Progenitor cell of endocrine pancreas (in vitro differentiated cells): ENCODE data around the gene YBEY. TPM values are rescaled to one million over a fixed set of nuclear protein-coding genes. Genes with fewer than 3 reads are reported as not detected.
A peak's percentile ranks its signal among the peaks of the same experiment; 100 is the strongest.

Source experiments
- DNase-seq: peaks from one replicate; pipeline ENCODE4 v3.0.0; 2021; ENCODE audit warnings: low spot score; ENCODE audit not compliant: unreplicated experiment
- H3K27ac Mint-ChIP-seq: 2 replicates; pipeline ENCODE4 v1.8.0; 2021; ENCODE audit warnings: mild to moderate bottlenecking, moderate library complexity, mixed read lengths
- H3K27me3 Mint-ChIP-seq: 2 replicates; pipeline ENCODE4 v1.8.0; 2021; ENCODE audit warnings: mixed read lengths
- H3K36me3 Mint-ChIP-seq: 2 replicates; pipeline ENCODE4 v1.8.0; 2022; ENCODE audit warnings: mixed read lengths; ENCODE audit not compliant: insufficient read depth
- H3K4me1 Mint-ChIP-seq: 2 replicates; pipeline ENCODE4 v1.8.0; 2021; ENCODE audit warnings: low read depth, mixed read lengths
- H3K4me3 Mint-ChIP-seq: 2 replicates; pipeline ENCODE4 v1.8.0; 2021; ENCODE audit warnings: low read depth, mild to moderate bottlenecking, moderate library complexity, mixed read lengths
- H3K9me3 Mint-ChIP-seq: 2 replicates; pipeline ENCODE4 v1.8.0; 2021; ENCODE audit warnings: low read depth, mixed read lengths
- total RNA-seq: library from RNA; stranded (reverse); gene quantifications from 2 replicates; pipeline ENCODE4 v1.2.1, GENCODE V29; 2021
- TF ChIP-seq, protein P1 (sequence below): fragments of 200-600 bp; sonication (generic); IDR thresholded peaks from one replicate; pipeline ENCODE4 v1.5.0; 2021; ENCODE audit warnings: antibody characterized with exemption, mild to moderate bottlenecking; ENCODE audit not compliant: unreplicated experiment

The YBEY gene
- total RNA-seq, 1 donor from 2014 or later, result 20.9 TPM

DNA sequence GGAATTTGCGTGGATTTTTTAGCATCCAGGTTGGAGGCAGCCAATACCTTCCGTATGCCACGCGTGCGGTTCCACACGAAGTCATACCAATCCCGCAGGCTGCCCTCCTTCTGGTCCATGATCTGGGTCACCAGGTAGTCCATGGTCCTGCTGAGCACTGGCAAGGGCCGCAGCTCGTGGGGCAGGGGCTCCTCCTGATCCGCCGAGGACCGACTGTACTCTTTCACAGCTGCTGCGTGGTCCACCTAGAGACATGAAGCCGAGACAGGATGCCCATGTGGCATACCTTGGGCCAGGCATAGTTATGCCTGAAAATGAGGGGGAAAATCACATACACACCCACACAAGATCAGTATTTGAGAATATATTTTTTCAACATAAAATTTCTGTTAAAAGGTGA is 12.8 kb upstream of the YBEY start:
- Mint-ChIP-seq H3K36me3 (peaks cover 28% of the 10 kb centered on the region), H3K27ac (no peak overlapping the region), H3K27me3 (no peaks in the 10 kb centered on the region), H3K4me1 (no peaks in the 10 kb centered on the region), H3K4me3 (no peak overlapping the region), H3K9me3 (no peaks in the 10 kb centered on the region)
- DNase-seq, result no peak
- TF ChIP-seq, protein P1, sequence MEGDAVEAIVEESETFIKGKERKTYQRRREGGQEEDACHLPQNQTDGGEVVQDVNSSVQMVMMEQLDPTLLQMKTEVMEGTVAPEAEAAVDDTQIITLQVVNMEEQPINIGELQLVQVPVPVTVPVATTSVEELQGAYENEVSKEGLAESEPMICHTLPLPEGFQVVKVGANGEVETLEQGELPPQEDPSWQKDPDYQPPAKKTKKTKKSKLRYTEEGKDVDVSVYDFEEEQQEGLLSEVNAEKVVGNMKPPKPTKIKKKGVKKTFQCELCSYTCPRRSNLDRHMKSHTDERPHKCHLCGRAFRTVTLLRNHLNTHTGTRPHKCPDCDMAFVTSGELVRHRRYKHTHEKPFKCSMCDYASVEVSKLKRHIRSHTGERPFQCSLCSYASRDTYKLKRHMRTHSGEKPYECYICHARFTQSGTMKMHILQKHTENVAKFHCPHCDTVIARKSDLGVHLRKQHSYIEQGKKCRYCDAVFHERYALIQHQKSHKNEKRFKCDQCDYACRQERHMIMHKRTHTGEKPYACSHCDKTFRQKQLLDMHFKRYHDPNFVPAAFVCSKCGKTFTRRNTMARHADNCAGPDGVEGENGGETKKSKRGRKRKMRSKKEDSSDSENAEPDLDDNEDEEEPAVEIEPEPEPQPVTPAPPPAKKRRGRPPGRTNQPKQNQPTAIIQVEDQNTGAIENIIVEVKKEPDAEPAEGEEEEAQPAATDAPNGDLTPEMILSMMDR, result no peak

DNA sequence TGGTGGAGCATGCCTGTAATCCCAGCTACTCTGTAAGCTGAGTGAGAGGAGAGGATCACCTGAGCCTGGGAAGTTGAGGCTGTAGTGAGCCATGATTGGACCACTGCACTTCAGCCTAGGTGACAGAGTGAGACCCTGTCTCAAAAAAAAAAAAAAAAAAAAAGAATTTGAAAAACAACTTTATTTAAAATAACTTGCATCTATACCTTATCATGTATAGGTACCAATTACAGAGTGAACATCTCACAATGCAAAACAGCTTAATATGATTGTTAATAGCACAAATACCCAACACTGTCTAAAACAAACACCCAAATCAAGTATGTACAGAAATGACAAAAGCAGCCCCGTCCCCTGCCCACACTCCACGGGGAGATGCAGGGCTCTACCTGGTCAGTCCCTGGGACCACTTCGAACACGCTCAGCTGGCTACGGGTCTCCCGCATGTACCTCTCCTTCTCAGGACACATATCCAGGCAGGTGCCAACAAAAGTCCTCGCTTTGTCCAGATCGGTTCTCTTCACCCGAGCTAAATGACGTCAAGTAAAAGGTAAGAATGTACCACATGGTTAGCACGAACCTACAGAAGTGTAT is 11.2 kb upstream of the YBEY start:
- H3K9me3 Mint-ChIP-seq, result no peaks in the 10 kb centered on the region
- H3K27me3 Mint-ChIP-seq, result no peaks in the 10 kb centered on the region
- H3K4me1 Mint-ChIP-seq, result no peaks in the 10 kb centered on the region
- TF ChIP-seq, protein P1, result no peak
- H3K36me3 Mint-ChIP-seq, result peaks cover 27% of the 10 kb centered on the region
- H3K27ac Mint-ChIP-seq, result no peak overlapping the region
- H3K4me3 Mint-ChIP-seq, result no peak overlapping the region
- DNase-seq, result no peak

DNA sequence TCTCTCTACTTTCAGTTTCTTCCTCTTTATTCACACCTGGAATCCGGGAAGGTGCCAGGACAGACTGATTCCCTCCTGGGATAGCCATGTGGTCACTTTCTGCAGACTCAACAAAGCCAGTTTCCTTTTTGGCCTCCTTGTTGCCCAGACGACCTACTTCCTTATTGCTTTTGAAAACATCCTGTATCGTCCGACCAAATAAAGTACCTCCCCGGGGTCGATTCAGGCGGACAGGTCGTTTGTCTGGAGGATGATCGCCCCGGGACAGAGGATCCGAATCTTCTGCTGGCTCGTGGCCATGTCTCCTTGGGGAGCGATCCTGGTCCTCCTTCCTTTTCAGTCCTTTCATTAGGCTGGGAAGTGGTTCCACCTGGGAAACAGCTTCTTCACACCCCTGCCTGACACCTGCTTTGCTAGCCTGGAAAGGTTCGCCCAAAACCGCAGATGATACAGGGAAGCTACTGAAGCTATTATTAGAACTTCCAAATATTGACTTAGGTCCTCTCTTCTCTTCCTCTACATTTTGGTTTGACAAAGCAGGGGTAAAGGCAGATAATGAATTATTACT is 2.0 kb upstream of the YBEY start:
- H3K27me3 Mint-ChIP-seq, result no peaks in the 10 kb centered on the region

DNA sequence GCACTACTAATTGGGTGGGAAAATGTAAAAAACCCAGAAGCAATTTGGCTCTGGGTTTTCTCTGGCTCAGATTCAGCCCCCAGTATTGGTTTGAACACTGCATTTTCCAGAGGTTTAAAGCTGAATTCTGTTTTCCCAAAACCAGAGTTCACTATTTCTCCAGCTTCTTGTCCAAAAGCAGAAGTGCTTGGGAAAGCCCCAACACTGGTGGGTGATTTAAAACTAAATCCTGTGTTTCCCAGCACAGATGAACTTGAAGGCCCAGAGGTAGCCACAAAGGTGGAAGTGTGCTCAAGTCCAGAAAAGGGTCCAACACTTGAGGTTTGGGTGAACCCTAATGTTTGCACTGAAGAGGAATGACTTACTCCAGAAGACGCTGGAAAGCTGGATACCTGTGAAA is 1.4 kb upstream of the YBEY start:
- H3K4me3 Mint-ChIP-seq, result peak overlapping the region; percentile 94
- no peak for DNase-seq
- no peak overlapping the region for H3K27ac Mint-ChIP-seq
- peaks cover 34% of the 10 kb centered on the region for H3K4me1 Mint-ChIP-seq
- no peaks in the 10 kb centered on the region for H3K9me3 Mint-ChIP-seq
- H3K27me3 Mint-ChIP-seq, result no peaks in the 10 kb centered on the region
- TF ChIP-seq, protein P1, result no peak
- H3K36me3 Mint-ChIP-seq, result peaks cover 16% of the 10 kb centered on the region

More for the DNA sequence above, 2.0 kb upstream of the YBEY start:
- H3K36me3 Mint-ChIP-seq, result peaks cover 18% of the 10 kb centered on the region
- peak overlapping the region; percentile 16 for H3K27ac Mint-ChIP-seq
- peak overlapping the region; percentile 53 for H3K4me3 Mint-ChIP-seq
- TF ChIP-seq, protein P1, result no peak
- peaks cover 31% of the 10 kb centered on the region for H3K4me1 Mint-ChIP-seq
- no peak for DNase-seq
- no peaks in the 10 kb centered on the region for H3K9me3 Mint-ChIP-seq

DNA sequence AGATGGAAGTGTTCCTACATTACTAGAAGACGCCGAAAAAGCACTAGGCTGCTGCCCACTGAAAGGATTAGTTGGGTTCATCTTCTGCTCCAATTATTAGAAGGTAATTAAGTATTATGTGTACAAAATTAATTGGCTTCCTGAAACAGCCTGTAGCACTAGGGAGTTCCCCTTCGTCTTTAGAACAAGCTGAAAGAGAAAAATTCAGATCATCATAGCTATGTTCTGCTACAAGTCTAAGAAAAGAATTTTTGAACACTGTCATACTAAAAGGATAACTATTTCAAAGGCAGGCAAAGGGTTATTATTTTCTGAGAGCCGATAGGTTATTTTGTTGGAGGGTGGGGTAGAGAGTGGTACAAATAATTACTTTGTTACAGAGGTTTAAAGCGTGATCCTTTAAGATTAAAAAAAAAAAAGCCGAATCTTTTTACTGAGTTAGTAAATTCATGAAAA is 908 bp upstream of the YBEY start, which contains the start of gene MCM3AP:
Gene MCM3AP (minus strand): TSS at position 406 of the 456 bp plus-strand sequence. CDS start 325 bp downstream, at position 81.
- H3K9me3 Mint-ChIP-seq, result no peaks in the 10 kb centered on the region
- no peaks in the 10 kb centered on the region for H3K27me3 Mint-ChIP-seq
- H3K4me3 Mint-ChIP-seq, result peak within 1 kb of the TSS; percentile 94
- H3K27ac Mint-ChIP-seq, result peak within 1 kb of the TSS; percentile 98
- no peak for DNase-seq
- peaks cover 16% of the 10 kb centered on the region for H3K36me3 Mint-ChIP-seq
- H3K4me1 Mint-ChIP-seq, result peaks cover 35% of the 10 kb centered on the region
- TF ChIP-seq, protein P1, result no peak
